GM19452 (cell line): ENCODE results near the gene ORAI2.

Source experiments
- ATAC-seq: cut with Tn5 transposase; IDR thresholded peaks from one replicate; pipeline ENCODE4 v1.9.1; 2021; ENCODE audit not compliant: unreplicated experiment

ORAI2 gene

DNA sequence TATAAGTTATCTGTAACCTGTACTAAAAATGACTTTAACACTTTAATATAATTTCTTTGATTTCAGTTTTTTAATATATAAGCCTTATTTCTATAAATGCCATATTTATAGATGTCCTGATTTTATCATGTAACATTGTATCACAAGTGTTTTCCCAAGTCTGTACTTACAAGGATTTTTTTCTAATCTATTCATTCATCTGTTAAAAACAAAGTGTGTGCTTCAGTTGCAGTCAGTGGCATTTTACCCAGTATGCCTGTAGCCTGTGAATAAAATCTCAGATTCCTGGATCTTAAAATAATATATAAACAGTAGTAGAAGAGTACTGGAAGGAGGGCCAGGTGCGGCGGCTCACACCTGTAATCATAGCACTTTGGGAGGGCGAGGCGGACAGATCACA is 19.8 kb upstream of the ORAI2 start:
- ATAC-seq: no peak

DNA sequence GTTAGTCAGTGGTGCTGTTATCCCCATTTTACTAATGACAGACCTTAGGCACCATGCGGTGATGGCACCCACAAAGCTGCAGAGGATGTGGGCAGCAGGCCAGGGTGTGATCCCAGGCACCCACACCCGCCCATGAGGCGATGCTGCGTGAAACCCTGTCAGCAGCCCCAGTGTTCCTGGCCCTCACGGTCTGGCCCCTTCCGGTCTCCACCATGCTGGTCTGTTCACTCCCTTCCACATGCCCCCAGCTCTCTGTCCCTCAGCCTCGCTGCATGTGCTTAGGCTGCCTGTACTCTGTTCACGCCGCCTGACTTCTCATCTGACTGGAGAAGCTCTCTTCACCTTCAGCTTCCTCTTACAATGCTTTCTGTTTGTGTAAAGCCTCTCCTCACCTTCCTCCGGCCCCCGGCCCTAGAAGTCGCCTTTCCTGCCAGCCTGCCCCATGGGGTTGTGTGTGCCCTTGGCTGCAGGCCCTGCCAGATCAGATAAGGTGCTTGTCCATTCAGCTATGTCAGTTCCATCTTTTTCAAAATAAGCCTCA is 17.6 kb upstream of the ORAI2 start:
- peak; percentile 70 for ATAC-seq

DNA sequence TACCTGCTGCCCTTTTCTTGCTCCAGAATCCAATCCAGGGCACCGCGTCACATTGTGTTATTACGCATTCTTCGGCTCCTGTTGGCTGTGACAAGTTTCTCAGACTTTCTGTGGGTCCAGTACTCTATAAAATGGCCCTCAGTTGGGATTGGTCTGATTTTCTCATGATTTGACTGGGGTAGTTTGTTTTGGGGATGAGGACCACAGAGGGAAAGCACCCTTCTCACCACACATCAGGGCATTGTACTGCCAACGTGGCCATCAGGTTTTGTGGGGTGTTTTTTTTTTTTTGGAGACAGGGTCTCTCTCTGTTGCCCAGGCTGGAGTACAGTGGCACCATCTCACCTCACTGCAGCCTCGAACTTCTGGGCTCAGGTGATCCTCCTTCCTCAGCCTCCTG is 17.0 kb upstream of the ORAI2 start:
- ATAC-seq: no peak

DNA sequence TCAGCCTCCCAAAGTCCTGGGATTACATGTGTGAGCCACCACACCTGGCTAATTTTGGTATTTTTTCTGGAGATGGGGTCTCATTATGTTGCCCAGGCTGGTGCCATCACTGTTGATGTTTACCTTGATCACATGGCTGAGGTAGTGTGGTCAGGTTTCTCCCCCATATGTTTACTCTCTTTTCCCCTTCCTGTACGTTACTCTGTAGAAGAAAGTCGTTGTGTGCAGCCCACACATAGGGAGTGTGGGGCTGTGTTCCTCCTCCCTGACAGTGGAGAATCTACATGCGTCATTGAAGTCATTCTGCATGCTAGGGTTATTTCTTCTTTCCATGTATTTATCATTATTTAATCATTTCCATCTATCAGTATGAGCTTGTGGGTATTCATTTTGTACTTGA is 16.3 kb upstream of the ORAI2 start:
- ATAC-seq: no peak

DNA sequence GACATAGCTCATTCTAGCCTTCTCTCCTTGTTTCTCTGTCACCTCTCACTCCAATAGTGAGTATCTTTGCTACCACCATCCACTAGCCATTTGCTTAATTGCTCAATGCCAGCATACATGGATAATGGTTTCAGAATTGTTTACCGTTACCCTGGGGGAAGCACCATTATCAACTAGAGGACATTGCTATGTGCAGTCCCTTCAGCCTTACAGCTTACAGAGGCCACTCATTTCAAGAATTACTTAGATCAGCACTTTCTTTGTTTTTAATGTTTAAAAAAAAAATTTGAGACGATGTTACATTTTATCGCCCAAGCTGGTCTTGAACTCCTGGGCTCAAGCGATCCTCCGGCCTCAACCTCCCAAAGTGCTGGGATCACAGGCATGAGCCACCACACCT is 14.8 kb upstream of the ORAI2 start:
- no peak for ATAC-seq

DNA sequence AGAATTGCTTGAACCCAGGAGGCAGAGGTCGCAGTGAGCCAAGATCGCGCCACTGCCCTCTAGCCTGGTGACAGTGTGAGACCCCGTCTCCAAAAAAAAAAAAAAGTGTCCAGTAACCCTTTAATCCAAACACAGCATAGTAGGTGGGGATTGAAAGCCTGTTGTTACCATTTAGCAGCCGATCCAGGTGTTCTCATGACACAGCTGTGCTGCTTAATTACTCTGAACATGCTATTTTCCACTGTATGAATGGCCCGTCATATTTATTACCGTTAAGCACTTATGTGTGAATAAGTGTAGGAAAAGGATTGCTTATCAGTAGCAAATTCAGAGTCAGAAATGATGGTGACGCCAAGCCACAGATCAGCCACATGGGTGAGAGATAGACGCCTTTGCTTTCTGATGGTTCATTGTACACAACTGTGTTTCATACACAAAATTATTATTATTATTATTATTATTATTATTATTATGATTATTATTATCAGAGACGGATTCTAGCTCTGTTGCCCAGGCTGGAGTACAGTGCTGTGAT is 11.6 kb upstream of the ORAI2 start:
- no peak for ATAC-seq

DNA sequence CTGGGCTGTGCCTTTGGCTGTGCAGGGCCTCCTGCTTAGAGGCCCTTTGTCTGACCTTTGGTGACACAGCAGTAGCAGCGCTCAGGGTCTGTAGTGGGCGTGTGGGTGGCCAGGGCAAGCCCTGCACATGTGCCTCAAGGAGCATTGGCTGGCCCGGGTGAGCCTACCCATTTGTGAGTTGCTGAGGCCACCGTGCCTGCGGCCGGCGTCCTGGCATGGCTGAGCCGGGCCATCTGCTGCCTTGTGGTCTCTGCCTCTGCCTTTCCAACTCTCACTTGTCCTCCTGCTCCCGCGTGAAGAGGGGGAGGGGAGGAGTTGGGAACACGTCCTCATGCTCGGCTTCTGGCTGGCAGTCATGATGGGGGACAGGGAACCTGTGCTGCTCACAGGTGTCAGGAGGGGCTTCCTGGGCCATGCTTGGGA is 9.2 kb upstream of the ORAI2 start:
- no peak for ATAC-seq

DNA sequence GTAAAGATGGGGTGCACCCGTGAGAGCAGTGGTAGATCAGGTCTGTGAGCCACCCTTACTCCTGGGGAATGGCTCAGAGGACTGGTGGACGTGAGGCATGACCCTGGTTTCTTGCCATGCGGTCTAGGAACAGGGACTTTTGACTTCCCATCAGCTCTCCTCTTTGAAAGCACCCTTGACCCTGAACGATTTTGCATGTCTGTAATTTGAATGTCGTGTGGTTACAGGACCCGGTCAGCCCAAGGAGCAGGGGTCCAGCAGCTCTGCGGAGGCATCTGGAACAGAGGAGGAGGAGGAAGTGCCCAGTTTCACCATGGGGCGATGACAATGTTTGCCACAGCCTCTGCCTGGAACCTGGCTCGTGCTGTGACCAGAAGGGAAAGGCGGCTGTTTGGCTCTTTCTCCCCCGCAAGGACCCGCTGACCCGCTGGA is 8.6 kb upstream of the ORAI2 start:
- ATAC-seq: no peak

DNA sequence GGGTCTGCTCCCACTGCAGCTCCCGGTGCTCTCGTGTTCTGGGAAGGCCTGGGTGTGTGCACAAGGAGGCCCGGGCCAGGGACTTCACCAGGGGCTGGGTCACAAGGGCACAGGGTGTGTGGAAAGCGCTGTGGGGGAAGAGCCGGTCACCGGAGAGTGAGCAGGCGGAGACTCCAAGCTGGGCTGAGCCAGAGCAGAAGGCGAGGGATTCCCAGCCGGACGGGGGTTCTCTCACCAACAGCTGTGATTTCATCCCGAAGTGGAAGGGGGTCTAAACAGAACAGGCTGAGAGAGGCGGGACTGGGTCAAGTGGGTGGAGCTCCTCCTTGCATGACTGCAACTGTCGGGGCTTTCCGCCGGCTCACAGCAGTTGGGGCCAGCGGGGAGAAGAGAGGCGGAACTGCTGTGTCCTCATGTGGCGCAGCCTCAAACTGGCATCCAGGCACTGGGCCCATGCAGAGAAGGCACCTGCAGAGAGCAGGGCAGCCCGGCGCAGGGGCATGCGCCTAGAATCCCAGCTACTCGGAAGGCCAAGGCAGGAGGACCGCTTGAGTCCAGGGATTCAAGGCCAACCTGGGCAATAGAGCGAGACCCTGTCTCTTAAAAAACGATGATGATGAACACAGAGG is 7.6 kb upstream of the ORAI2 start:
- ATAC-seq: peak; percentile 67

DNA sequence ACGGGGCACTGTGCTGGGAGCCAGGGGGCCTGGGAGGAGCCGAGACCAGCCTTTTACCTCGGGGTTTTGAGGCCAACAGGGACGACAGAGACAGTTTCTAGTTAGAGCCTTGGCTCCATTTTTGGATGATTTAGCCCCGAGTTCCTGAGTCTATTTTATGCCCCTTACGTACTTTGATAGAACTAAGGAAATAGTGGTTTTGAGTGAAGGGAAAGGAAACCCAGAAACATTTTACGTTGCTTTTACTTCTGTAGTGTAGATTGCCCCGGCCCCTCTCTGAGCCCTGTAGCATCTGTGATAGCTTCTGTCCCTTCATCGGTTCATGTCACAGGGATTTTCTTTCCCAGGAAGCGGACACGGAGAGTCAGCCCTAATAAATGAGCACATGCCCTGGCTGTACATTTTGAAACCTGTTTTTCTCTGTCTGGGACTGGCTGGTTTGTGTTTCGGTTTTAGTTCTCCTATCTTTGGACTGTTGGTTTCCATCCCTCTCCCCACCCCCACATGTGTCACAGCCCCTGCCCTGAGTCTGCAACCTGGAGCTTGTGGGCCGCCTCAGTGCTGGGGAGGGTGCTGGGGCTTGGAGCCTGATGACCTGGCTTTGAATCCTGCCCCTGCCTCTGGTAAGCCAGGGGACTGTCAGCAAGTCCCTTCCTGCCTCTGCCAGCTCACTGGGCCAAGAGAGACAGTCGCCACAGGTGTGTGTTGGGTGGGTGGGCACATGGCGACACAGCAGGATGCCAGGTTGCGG is 6.9 kb upstream of the ORAI2 start:
- peak; percentile 45 for ATAC-seq

DNA sequence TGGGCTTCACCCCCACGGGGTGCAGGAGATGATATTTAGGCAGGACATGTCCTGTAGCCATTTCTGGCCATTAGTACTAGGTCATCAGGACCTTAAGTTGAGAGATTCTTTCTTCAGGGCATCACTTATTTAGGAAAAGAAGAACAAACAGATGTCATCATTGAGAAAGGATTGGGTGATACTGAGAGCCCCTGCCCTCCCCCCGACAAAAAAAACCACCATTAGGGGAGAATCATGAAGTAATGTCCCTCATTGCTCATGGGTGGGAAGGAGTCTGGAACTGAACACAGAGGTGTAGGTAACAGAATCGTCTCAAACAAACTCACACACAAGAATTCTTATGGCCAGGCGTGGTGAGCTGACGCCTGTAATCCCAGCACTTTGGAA is 6.4 kb upstream of the ORAI2 start:
- no peak for ATAC-seq

DNA sequence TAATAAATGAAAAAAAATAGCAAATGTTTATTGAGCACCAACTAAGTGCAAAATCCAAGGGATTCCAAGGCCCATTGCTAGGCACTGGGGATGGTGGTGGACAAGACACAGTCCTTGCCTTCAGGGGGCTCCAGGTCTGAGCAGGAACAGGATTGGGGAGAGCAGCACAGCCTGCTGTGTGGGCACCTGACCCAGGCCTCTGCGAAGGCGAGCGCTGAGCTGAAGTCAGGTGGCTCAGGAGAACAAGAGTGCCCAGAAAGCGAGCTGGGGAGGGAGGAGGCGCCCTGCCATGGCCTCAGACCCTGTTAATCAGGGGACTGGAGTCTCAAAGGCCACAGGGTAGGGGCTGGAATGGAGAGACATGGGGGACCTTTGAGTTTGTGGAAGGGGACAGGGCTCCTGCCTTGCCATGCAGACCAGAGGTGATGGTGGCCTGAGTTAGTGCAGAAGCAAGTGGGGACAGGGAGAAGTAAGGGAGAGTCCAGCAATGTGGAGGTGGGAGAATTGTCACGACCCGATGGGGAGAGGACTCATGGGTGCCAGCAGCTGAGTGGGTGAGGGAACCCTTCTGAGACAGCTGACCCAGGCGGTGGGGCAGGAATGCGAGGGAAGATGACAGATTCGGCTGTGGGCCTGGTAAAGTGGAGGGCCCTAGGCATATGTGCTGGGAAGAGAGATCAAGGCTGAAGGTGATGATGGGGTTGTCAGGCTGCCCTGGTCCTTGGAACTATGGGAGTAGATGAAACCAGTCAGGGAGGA is 4.1 kb upstream of the ORAI2 start:
- ATAC-seq: no peak

DNA sequence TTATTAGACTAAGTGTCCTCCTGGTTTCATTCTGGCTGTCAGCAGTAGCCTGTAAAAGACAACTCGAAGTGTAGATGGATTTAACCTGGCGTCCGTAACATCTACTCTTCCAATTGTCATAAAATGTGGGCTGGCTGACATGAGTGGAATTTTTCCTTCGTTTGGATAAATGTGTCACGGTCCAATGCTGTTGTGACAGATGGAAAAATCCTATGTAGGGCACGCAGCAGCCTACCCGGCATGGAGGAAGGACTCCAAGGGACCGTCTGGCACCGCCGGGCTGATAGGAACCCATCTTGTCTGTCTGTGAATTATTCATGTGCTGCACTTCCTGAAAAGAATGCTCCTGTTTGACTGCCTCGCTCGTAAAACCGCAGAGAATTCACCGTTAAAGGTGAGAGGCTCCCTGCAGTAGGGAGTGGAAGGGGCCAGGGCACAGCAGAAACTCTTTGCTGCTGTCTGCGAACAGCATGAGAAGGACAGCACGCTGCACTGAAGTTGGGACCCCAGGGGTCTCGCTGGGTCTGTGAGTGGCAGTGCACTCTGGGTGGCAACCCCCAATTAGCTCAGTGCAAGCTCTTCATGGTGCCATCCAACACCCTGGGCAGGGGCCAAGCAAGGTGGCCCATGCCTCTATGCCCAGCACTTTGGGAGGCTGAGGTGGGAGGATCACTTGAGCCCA is 1.6 kb upstream of the ORAI2 start:
- ATAC-seq: no peak

DNA sequence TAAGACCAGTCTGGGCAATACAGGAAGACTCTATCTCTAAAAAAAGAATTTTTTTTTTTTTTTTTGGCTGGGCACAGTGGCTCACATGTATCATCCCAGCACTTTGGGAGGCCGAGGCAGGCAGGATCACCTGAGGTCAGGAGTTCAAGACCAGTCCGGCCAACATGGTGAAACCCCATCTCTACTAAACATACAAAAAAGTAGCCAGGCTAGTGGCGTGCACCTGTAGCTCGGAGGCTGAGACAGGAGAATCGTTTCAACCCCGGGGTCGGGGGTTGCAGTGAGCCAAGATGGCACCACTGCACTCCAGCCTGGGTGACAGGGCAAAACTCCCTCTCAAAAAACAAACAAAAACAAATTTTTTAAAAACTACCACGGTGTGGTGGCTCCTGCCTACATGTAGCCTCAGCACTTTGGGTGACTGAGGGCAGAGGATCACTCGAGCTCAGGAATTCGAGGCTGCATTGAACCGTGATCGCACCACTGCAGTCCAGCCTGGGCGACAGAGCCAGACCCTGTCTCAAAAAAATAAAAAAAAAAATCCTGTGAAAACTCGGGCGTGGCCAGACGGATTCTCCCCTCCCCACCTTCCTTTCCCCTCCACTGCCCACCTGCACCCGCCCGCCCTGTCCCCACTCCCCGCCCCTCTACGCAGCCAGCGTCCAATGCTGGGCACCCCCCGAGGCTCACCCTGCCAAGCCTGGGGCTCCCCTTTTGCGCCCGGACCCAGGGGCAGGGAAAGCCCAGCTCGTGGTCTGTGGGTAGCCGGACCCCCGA is 745 bp upstream of the ORAI2 start:
- peak; percentile 32 for ATAC-seq

DNA sequence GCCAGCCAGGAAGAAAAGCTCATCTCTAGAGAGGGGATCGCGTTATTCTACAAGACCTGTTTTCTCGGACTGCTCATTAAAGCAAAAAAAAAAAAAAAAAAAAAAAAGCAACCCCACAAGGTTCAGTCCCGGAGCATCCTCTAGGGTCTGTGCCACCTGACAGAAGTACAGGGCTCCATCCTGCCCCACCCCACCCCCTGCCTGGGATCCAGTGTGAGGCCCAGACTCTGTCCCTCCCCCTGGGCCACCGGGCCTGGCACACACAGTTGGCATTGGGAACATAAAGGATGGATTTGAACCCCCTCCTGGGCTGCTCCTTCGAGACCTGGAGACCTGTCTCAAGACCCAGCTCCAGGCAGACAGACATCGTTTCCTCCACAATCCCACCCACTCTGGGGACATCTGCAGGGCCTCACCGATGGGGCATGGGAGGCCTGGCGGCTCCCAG is 688 bp downstream of the ORAI2 start:
- no peak for ATAC-seq

DNA sequence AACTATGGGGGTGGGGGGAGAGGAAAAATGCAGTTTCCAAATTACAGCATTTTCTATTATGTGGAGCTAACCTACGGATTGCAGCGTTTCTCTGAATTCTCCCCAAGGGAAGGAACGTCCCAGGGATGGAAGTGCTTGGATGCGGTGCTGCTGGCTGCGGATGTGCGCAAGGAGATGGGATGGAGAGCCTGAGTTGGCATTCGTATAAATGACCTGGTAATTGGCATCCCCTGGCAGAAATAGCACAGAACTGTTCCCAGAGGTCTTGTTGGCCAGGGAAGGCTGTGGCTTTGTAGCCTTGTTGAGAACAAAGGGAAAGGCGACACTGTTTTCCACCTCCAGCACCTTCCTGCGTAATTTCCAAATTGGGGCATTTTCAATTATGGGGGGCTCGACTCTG is 2.7 kb downstream of the ORAI2 start:
- ATAC-seq: no peak

DNA sequence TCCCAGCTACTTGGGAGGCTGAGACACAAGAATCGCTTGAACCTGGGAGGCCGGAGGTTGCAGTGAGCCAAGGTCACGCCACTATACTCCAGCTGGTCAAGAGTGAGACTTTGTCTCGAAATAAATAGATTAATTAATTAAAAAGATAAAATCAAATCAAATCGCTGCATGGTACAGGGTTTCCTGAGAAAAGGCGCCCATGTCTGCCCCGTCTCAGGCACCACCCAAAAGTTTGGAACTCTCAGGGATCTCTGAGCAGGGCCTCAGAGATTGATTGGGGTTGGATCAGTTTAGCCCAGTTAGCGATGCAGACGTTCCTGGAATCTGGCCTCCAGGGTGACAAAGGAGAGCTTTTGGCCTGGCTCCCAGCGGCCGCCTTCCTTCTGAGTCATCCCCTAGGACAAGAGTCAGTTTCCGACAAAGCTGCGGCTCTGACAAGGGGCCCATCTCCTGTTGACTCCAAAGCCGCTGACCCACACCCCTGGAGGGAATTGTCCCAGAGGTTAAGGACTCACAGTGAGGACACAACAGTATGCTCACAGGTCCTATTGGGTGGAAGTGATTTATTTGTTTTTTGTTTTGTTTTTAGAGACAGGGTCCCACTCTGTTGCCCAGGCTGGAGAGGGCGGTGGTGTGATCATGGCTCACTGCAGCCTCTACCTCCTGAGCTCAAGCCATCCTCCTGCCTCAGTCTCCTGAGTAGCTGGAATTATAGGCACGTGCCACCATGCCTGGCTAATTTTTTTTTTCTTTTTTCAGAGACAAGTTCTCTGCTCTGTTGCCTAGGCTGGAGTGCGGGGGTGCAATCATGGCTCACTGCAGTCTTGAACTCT is 6.8 kb downstream of the ORAI2 start:
- ATAC-seq: no peak

DNA sequence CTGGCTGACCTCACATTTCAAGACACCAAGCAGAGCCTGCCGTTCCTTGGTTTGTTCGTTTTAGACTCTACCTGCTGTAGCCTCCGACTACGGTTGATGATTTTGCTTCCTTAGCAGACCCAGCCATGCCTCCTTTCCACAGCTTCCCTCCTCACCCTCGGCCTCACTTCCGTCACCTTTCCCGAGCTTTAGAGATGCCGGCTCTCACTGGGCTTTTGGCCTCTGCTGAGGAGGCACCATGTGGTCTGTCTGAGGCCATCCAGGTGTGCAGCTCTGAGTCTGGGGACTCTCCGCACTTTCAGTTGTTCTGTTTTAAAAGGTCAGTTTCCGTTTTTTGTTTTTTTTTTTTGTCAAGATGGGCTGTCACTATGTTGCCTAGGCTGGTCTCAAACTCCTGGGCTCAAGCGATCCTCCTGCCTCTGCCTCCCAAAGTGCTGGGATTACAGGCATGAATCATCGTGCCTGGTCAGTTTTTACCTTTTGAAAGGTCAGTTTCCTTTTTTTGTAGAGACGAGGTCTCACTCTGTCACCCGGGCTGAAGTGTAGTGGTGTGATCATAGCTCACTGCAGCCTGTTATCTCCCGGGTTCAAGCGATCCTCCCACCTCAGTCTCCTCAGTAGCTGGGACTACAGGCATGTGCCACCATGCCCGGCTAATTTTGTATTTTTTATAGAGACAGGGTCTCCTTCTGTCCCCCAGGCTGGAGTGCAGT is 11.7 kb downstream of the ORAI2 start:
- ATAC-seq: peak; percentile 42

DNA sequence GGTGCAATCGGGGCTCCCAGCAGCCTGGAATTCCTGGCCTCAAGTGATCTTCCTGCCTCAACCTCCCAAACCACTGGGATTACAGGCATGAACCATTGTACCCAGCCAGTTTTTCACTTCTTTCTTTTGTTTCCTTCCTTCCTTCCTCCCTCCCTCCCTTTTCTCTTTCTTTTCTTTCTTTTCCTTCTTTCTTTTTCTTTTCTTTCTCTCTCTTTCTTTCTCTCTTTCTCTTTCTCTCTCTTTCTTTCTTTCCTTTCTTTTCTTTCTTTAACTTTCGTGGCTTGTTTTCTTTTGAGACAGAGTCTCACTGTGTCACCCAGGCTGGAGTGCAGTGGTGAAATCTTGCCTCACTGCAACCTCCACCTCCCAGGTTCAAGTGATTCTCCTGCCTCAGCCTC is 12.3 kb downstream of the ORAI2 start:
- no peak for ATAC-seq
